Measurements from ENCODE around the gene EHD4.

DNA sequence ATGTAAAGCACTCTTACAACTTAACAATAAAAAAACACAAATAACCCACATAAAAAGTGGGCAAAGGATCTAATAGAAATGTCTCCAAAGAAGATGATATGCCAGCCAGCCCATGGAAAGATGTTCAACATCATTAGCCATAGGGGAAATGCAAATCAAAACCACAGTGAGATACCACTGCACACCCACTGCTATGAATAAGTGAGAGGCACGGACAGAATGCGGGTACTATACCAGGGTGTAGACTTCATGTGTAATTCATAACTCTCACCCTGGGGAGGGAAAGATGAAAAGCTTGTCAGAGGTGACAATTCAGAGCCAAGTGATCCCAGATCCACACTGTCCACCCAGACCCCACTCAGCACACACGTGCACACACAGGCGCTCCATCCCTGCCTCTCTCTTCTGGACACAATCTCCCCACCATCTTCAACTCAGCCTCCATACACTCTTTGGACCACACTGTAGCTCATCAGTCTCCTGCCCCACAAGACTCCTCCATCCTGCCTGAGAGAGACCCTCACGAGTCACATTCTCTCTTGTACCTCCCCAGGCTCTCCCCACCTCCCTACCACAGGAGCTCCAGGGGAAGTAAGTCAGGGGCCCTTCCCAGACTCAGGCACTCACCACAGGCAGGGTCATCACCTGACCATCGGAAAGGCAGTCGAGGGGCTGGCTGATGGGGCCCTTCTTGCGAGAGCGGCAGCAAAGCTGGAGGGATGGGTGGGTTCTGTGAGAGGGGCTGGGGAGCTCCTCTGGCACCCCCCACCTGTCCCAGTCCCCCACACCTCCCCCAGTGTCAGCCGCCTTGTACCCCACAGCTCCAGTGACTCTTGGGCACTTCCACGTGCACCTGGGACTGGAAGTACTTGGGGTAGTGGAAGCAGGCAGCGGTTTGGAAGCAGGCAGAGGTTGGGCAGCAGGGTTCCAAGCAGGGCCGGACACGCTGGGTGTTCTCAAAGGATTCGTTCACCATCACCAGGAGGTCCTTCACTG is 27.2 kb upstream of the EHD4 start:
- TF ChIP-seq YY1 (IDR thresholded peaks at IDR 0.05; ENCODE audit: insufficient read depth, insufficient read length) (no peak), ZNF274 (IDR thresholded peaks at IDR 0.05; ENCODE audit: low read depth, low read length) (no peak)
